NCI-H345 treated with DMSO at 0.1 percent for 48 hours (cell line): ENCODE results near the gene LIPN.
"Not testable (repeated sequence)": the region's sequence is repeated elsewhere in the genome, so short reads cannot be mapped to it uniquely, and the experiment has no call there.

Experiments used
- DNase-seq: peaks from one replicate; lab custom pipeline; 2025; ENCODE audit not compliant: unreplicated experiment; lab: John Stamatoyannopoulos, UW

LIPN gene

GRCh38 chr10:88759366-88760101 lies at the start of gene LIPN:
Gene LIPN, plus strand, starts transcription at chr10:88760020. Its CDS starts 1,386 bp downstream, at chr10:88761406.
- DNase-seq: no peak

- DNase-seq: no peak
These were observed 44.3 kb upstream of the LIPN start for GRCh38 chr10:88715517-88715916.

GRCh38 chr10:88721392-88721791 lies 38.4 kb upstream of the LIPN start:
- no peak for DNase-seq

GRCh38 chr10:88725798-88726197 lies 34.0 kb upstream of the LIPN start:
- DNase-seq: no peak

- no peak for DNase-seq
These were observed 31.6 kb upstream of the LIPN start for GRCh38 chr10:88728107-88728763.

GRCh38 chr10:88730864-88731263 lies 29.0 kb upstream of the LIPN start:
- DNase-seq: no peak

GRCh38 chr10:88731296-88731695 lies 28.5 kb upstream of the LIPN start:
- DNase-seq: no peak

GRCh38 chr10:88733215-88733614 lies 26.6 kb upstream of the LIPN start:
- DNase-seq: no peak

GRCh38 chr10:88735661-88736060 lies 24.2 kb upstream of the LIPN start:
- no peak for DNase-seq

GRCh38 chr10:88741921-88742320 lies 17.9 kb upstream of the LIPN start:
- DNase-seq: not testable (repeated sequence)

- no peak for DNase-seq
These were observed 17.4 kb upstream of the LIPN start for GRCh38 chr10:88742448-88742847.

- DNase-seq: no peak
These were observed 15.8 kb upstream of the LIPN start for GRCh38 chr10:88744002-88744401.

- no peak for DNase-seq
These were observed 14.2 kb upstream of the LIPN start for GRCh38 chr10:88745633-88746032.

- DNase-seq: no peak
These were observed 5.5 kb upstream of the LIPN start for GRCh38 chr10:88754287-88754686.

- DNase-seq: no peak
These were observed 4.1 kb upstream of the LIPN start for GRCh38 chr10:88755753-88756152.

- no peak for DNase-seq
These were observed 3.2 kb upstream of the LIPN start for GRCh38 chr10:88756660-88757059.

GRCh38 chr10:88762906-88763305 lies 3.1 kb downstream of the LIPN start:
- no peak for DNase-seq

- no peak for DNase-seq
These were observed 3.6 kb downstream of the LIPN start for GRCh38 chr10:88763441-88763840.

GRCh38 chr10:88764110-88764509 lies 4.3 kb downstream of the LIPN start:
- DNase-seq: no peak

GRCh38 chr10:88765816-88766215 lies 6.0 kb downstream of the LIPN start:
- DNase-seq: no peak

GRCh38 chr10:88769384-88769783 lies 9.6 kb downstream of the LIPN start:
- DNase-seq: no peak

- no peak for DNase-seq
These were observed 21.4 kb downstream of the LIPN start for GRCh38 chr10:88781206-88781605.

GRCh38 chr10:88782222-88782621 lies 22.4 kb downstream of the LIPN start:
- no peak for DNase-seq
